GM12875 (cell line): Measurements from ENCODE around the gene CD180.

Experiments used
- H3K4me3 ChIP-seq: one replicate; pipeline ENCODE4 v1.5.1; 2011; ENCODE audit warnings: low read depth, low read length, control low read depth
- CTCF ChIP-seq: IDR thresholded peaks from 2 replicates; pipeline ENCODE4 v1.5.1; 2011; ENCODE audit warnings: low read depth, mild to moderate bottlenecking, control low read depth, inconsistent platforms, low read length, moderate library complexity, borderline replicate concordance; ENCODE audit not compliant: insufficient read depth

The CD180 gene

GRCh38 chr5:67196537-67197059 is at the start of gene CD180:
Gene CD180 (minus strand): TSS chr5:67196799. CDS start chr5:67196641, 158 bp downstream.
- no peak within 1 kb of the TSS for H3K4me3 ChIP-seq
- no peak for TF ChIP-seq CTCF

- peak; percentile 37; the same call in 1 of the 2 replicates for TF ChIP-seq CTCF
- no peak overlapping the region for H3K4me3 ChIP-seq
These were observed 49.5 kb upstream of the CD180 start for GRCh38 chr5:67246108-67246507.

GRCh38 chr5:67245259-67245846 is 48.8 kb upstream of the CD180 start:
- H3K4me3 ChIP-seq, result no peak overlapping the region
- TF ChIP-seq CTCF, result no peak

- no peak overlapping the region for H3K4me3 ChIP-seq
- TF ChIP-seq CTCF, result no peak
These were observed 47.8 kb upstream of the CD180 start for GRCh38 chr5:67244345-67244793.

GRCh38 chr5:67243944-67244343 is 47.3 kb upstream of the CD180 start:
- no peak overlapping the region for H3K4me3 ChIP-seq
- TF ChIP-seq CTCF, result no peak

GRCh38 chr5:67243349-67243748 is 46.8 kb upstream of the CD180 start:
- TF ChIP-seq CTCF, result no peak
- H3K4me3 ChIP-seq, result no peak overlapping the region

- no peak for TF ChIP-seq CTCF
- H3K4me3 ChIP-seq, result no peak overlapping the region
These were observed 44.7 kb upstream of the CD180 start for GRCh38 chr5:67241326-67241725.
